Dermis microvascular lymphatic vessel endothelial cell (primary cell): ENCODE measurements around the gene FAM53B. TPM values are rescaled to one million over a fixed set of nuclear protein-coding genes. Genes with fewer than 3 reads are reported as not detected.
A peak's percentile ranks its signal among the peaks of the same experiment; 100 is the strongest.

Source experiments
- DNase-seq, 2 donors: peaks; one replicate each; pipeline versions ENCODE4 v3.0.0 to v3.0.0-alpha.2; 2010; ENCODE audit warnings: low read depth in 2 of 2
- total RNA-seq: library from RNA; depleted of rRNA; stranded (reverse); fragments of >200 nt; gene quantifications from 2 replicates; pipeline ENCODE4 v1.2.1, GENCODE V29; 2014

The FAM53B gene
- total RNA-seq, 1 donor from 2014 or later = 14.9 TPM

GRCh38 chr10:124697837-124698544 lies 46.2 kb downstream of the FAM53B start:
- peak in 1 of 2 donors; percentile 30 for DNase-seq

- no peak for DNase-seq
These were observed 46.7 kb downstream of the FAM53B start for GRCh38 chr10:124697443-124697836.

GRCh38 chr10:124696446-124697392 lies 47.5 kb downstream of the FAM53B start:
- no peak for DNase-seq

GRCh38 chr10:124695259-124695658 lies 48.9 kb downstream of the FAM53B start:
- DNase-seq = no peak

- no peak for DNase-seq
These were observed 49.5 kb downstream of the FAM53B start for GRCh38 chr10:124694481-124695220.

- no peak for DNase-seq
These were observed 50.3 kb downstream of the FAM53B start for GRCh38 chr10:124693801-124694416.

- DNase-seq = no peak
These were observed 50.8 kb downstream of the FAM53B start for GRCh38 chr10:124693396-124693795.

GRCh38 chr10:124692100-124692446 lies 52.1 kb downstream of the FAM53B start:
- no peak for DNase-seq

- no peak for DNase-seq
These were observed 52.6 kb downstream of the FAM53B start for GRCh38 chr10:124691421-124692099.

- no peak for DNase-seq
These were observed 53.2 kb downstream of the FAM53B start for GRCh38 chr10:124691002-124691401.

GRCh38 chr10:124689911-124690498 lies 54.2 kb downstream of the FAM53B start:
- no peak for DNase-seq

GRCh38 chr10:124688889-124689670 lies 55.1 kb downstream of the FAM53B start:
- no peak for DNase-seq

- no peak for DNase-seq
These were observed 55.8 kb downstream of the FAM53B start for GRCh38 chr10:124688386-124688785.

- peak; percentile 85 to 94 for DNase-seq
These were observed 57.3 kb downstream of the FAM53B start for GRCh38 chr10:124686707-124687376.

- DNase-seq = peak in 1 of 2 donors; percentile 29
These were observed 58.9 kb downstream of the FAM53B start for GRCh38 chr10:124685261-124685660.

- DNase-seq = peak in 1 of 2 donors; percentile 19
These were observed 60.4 kb downstream of the FAM53B start for GRCh38 chr10:124683814-124684213.

GRCh38 chr10:124681626-124682552 lies 62.3 kb downstream of the FAM53B start:
- DNase-seq = no peak

GRCh38 chr10:124681091-124681490 lies 63.1 kb downstream of the FAM53B start:
- DNase-seq = no peak
